ENCODE data around the gene ZNF414.

ZNF414 gene

DNA sequence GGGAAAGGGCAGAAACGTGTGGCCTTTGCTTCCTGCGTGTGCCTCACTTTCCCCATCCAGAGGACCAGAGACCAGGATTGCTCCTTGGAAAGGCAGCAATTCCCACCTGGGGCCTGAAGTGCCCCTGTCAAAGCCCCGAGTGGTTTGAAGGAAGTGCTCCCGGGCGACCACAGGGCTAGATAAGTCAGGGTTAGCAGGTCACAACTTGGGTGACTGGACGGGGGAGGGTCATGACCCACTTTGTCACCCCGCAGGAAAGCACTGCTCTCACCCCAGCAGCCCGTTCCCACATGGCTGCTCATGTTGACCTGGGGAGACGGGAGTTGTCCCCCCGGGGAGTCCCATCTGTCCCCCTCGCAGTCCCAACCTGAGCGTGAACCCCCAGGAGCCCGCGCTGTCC is 12.0 kb downstream of the ZNF414 start (continued):
- TF ChIP-seq, protein P1, sequence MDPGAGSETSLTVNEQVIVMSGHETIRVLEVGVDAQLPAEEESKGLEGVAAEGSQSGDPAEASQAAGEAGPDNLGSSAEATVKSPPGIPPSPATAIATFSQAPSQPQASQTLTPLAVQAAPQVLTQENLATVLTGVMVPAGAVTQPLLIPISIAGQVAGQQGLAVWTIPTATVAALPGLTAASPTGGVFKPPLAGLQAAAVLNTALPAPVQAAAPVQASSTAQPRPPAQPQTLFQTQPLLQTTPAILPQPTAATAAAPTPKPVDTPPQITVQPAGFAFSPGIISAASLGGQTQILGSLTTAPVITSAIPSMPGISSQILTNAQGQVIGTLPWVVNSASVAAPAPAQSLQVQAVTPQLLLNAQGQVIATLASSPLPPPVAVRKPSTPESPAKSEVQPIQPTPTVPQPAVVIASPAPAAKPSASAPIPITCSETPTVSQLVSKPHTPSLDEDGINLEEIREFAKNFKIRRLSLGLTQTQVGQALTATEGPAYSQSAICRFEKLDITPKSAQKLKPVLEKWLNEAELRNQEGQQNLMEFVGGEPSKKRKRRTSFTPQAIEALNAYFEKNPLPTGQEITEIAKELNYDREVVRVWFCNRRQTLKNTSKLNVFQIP (CRISPR knock-in tag; IDR thresholded peaks at IDR 0.05; ENCODE audit: borderline replicate concordance, low read depth) = no peak
- TF ChIP-seq ZNF70 (CRISPR knock-in tag; IDR thresholded peaks at IDR 0.05) = no peak

DNA sequence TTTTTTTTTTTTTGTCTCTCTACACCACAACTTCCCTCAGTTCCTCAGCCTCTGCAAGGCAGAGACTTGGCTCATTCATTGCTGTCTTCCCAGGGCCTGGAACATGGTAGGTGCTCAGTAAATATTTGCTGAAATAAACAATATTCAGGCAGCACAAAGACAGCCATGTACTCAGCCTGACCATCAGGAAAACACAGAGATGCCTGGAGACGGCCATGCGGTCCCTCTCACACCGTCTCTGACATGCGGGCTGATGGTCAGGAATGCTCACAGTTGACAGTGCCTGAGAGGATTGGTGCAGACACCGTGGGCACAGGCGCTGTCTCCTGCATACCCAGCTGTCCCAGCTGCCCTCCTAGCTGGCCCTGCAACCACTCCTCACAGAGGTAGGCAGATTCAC is 12.5 kb downstream of the ZNF414 start:
- no peak for ATAC-seq
- no peak for TF ChIP-seq SNAI2 (CRISPR knock-in tag; IDR thresholded peaks at IDR 0.05)
- TF ChIP-seq, protein P2, sequence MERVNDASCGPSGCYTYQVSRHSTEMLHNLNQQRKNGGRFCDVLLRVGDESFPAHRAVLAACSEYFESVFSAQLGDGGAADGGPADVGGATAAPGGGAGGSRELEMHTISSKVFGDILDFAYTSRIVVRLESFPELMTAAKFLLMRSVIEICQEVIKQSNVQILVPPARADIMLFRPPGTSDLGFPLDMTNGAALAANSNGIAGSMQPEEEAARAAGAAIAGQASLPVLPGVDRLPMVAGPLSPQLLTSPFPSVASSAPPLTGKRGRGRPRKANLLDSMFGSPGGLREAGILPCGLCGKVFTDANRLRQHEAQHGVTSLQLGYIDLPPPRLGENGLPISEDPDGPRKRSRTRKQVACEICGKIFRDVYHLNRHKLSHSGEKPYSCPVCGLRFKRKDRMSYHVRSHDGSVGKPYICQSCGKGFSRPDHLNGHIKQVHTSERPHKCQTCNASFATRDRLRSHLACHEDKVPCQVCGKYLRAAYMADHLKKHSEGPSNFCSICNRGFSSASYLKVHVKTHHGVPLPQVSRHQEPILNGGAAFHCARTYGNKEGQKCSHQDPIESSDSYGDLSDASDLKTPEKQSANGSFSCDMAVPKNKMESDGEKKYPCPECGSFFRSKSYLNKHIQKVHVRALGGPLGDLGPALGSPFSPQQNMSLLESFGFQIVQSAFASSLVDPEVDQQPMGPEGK (CRISPR knock-in tag; IDR thresholded peaks at IDR 0.05; ENCODE audit: borderline replicate concordance) = no peak
- TF ChIP-seq ISL1 (CRISPR knock-in tag; IDR thresholded peaks at IDR 0.05) = no peak
- TF ChIP-seq, protein P3, sequence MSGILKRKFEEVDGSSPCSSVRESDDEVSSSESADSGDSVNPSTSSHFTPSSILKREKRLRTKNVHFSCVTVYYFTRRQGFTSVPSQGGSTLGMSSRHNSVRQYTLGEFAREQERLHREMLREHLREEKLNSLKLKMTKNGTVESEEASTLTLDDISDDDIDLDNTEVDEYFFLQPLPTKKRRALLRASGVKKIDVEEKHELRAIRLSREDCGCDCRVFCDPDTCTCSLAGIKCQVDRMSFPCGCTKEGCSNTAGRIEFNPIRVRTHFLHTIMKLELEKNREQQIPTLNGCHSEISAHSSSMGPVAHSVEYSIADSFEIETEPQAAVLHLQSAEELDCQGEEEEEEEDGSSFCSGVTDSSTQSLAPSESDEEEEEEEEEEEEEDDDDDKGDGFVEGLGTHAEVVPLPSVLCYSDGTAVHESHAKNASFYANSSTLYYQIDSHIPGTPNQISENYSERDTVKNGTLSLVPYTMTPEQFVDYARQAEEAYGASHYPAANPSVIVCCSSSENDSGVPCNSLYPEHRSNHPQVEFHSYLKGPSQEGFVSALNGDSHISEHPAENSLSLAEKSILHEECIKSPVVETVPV (CRISPR knock-in tag; IDR thresholded peaks at IDR 0.05) = no peak
- no peak for TF ChIP-seq TCF4 (CRISPR knock-in tag; IDR thresholded peaks at IDR 0.05; ENCODE audit: borderline replicate concordance)
- no peak for TF ChIP-seq OSR1 (CRISPR knock-in tag; IDR thresholded peaks at IDR 0.05)
- no peak for TF ChIP-seq PPARA (CRISPR knock-in tag; IDR thresholded peaks at IDR 0.05; ENCODE audit: borderline replicate concordance)

DNA sequence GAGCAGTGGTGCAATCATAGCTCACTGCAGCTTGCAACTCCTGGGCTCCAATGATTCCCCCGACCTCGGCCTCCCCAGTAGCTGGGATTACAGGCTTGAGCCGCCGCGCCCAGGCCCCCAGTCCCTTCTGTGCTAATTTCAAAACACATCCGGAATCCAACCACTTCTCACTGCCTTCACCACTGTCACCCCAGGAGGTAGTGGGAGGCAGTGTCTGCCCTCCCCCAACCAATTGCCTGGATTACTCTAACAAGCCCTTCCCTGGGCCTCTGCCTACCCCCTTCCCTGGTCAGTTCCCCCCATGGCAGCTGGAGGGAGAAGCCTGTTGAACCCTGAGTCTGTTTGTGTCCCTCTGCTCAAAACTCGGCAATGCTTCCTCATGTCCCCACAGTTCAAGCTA is 13.8 kb downstream of the ZNF414 start:
- no peak for ATAC-seq
- no peak for TF ChIP-seq ZFP30 (CRISPR knock-in tag; IDR thresholded peaks at IDR 0.05)
- no peak for TF ChIP-seq CSDC2 (CRISPR knock-in tag; IDR thresholded peaks at IDR 0.05)
- TF ChIP-seq ARNTL (CRISPR knock-in tag; IDR thresholded peaks at IDR 0.05; ENCODE audit: borderline replicate concordance, low read depth) = no peak
- TF ChIP-seq ESRRG (CRISPR knock-in tag; IDR thresholded peaks at IDR 0.05) = no peak
- no peak for TF ChIP-seq ZFP3 (CRISPR knock-in tag; IDR thresholded peaks at IDR 0.05)
- no peak for TF ChIP-seq RARB (CRISPR knock-in tag; IDR thresholded peaks at IDR 0.05)
- TF ChIP-seq, protein P1 (CRISPR knock-in tag; IDR thresholded peaks at IDR 0.05; ENCODE audit: borderline replicate concordance, low read depth) = no peak
- no peak for TF ChIP-seq PPARA (CRISPR knock-in tag; IDR thresholded peaks at IDR 0.05; ENCODE audit: borderline replicate concordance)
- no peak for TF ChIP-seq OSR1 (CRISPR knock-in tag; IDR thresholded peaks at IDR 0.05)
- TF ChIP-seq, protein P4, sequence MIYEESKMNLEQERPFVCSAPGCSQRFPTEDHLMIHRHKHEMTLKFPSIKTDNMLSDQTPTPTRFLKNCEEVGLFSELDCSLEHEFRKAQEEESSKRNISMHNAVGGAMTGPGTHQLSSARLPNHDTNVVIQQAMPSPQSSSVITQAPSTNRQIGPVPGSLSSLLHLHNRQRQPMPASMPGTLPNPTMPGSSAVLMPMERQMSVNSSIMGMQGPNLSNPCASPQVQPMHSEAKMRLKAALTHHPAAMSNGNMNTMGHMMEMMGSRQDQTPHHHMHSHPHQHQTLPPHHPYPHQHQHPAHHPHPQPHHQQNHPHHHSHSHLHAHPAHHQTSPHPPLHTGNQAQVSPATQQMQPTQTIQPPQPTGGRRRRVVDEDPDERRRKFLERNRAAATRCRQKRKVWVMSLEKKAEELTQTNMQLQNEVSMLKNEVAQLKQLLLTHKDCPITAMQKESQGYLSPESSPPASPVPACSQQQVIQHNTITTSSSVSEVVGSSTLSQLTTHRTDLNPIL (CRISPR knock-in tag; IDR thresholded peaks at IDR 0.05; ENCODE audit: low read depth) = no peak
- TF ChIP-seq, protein P2 (CRISPR knock-in tag; IDR thresholded peaks at IDR 0.05; ENCODE audit: borderline replicate concordance) = no peak

DNA sequence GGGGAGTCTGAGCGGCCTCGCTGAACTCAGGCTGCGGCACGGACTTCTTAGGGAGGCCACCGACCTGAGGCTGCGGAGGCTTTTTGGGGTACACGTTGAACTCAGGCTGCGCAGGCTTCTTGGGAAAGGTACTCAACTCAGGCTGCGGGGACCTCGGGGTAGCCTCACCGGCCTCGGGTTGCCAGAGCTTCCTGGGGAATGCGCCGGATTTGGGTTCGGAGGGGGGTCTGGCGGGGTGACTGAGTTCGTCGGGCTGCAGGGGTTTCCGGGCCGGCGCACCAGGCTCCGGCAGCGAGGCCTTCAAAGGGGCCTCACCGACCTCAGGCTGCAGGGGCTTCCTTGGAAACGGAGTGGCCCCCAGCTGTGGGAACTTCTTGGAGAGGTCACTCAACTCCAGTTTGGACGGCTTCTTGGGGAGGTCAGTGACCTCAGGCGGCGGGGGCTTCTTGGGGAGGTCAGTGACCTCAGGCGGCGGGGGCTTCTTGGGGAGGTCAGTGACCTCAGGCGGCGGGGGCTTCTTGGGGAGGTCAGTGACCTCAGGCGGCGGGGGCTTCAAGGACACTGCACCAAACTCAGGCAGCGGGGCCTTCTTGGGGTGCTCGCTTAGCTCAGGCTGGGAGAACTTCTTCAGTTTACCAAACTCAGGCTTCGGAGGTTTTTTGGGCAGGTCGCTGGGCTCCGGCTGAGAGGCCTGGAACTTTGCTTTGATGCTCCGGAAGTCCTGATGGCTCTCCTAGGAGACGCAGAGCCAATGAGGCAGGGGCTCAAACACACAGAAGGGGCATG is 14.7 kb downstream of the ZNF414 start:
- ATAC-seq = no peak
- TF ChIP-seq, protein P1 (CRISPR knock-in tag; IDR thresholded peaks at IDR 0.05; ENCODE audit: borderline replicate concordance, low read depth) = no peak
- no peak for TF ChIP-seq BACH2 (CRISPR knock-in tag; IDR thresholded peaks at IDR 0.05; ENCODE audit: borderline replicate concordance)
- TF ChIP-seq GLIS3 (CRISPR knock-in tag; IDR thresholded peaks at IDR 0.05) = no peak
- no peak for TF ChIP-seq ZC3H10 (CRISPR knock-in tag; IDR thresholded peaks at IDR 0.05)
- no peak for TF ChIP-seq ZNF565 (CRISPR knock-in tag; conservative IDR thresholded peaks at IDR 0.05; ENCODE audit: low read depth)
- TF ChIP-seq ISL1 (CRISPR knock-in tag; IDR thresholded peaks at IDR 0.05) = no peak
- TF ChIP-seq ZNF8 (CRISPR knock-in tag; IDR thresholded peaks at IDR 0.05) = no peak
- no peak for TF ChIP-seq ARNTL (CRISPR knock-in tag; IDR thresholded peaks at IDR 0.05; ENCODE audit: borderline replicate concordance, low read depth)

Measured in SK-N-SH treated with all-trans-retinoic acid at 6 μM for 48 hours (cell line).